Activated gamma-delta T cell (primary cell): Measurements from ENCODE around the gene ANKRD45.
"Not testable (repeated sequence)": the region's sequence is repeated elsewhere in the genome, so short reads cannot be mapped to it uniquely, and the experiment has no call there.

Source experiments
- DNase-seq: peaks from one replicate; lab custom pipeline; 2025; lab: John Stamatoyannopoulos, UW

The ANKRD45 gene

GRCh38 chr1:173572201-173572873 is 97.3 kb downstream of the ANKRD45 start:
- DNase-seq: no peak

GRCh38 chr1:173570370-173571007 is 99.2 kb downstream of the ANKRD45 start:
- DNase-seq: no peak

GRCh38 chr1:173568483-173568882 is 101.2 kb downstream of the ANKRD45 start:
- no peak for DNase-seq

- DNase-seq: not testable (repeated sequence)
These were observed 105.8 kb downstream of the ANKRD45 start for GRCh38 chr1:173563846-173564245.

GRCh38 chr1:173562813-173563212 is 106.8 kb downstream of the ANKRD45 start:
- DNase-seq: no peak

- no peak for DNase-seq
These were observed 108.4 kb downstream of the ANKRD45 start for GRCh38 chr1:173561263-173561662.

GRCh38 chr1:173560285-173560880 is 109.3 kb downstream of the ANKRD45 start:
- no peak for DNase-seq
